Measurements from ENCODE around the gene GGT6. TPM values are rescaled to one million over a fixed set of nuclear protein-coding genes. Genes with fewer than 3 reads are reported as not detected.

The GGT6 gene
- total RNA-seq, 1 donor = not detected

GRCh38 chr17:4576729-4577322 lies 16.4 kb upstream of the GGT6 start:
- H3K4me3 ChIP-seq (ENCODE audit: low read depth, low read length) = no peak overlapping the region
- TF ChIP-seq CTCF (IDR thresholded peaks at IDR 0.05; ENCODE audit: insufficient read depth, low read length) = no peak
- no peak for DNase-seq (ENCODE audit: low read depth)

GRCh38 chr17:4576161-4576558 lies 15.8 kb upstream of the GGT6 start:
- H3K4me3 ChIP-seq (ENCODE audit: low read depth, low read length) = no peak overlapping the region

GRCh38 chr17:4574448-4575045 lies 14.2 kb upstream of the GGT6 start:
- no peak overlapping the region for H3K4me3 ChIP-seq (ENCODE audit: low read depth, low read length)
- DNase-seq (ENCODE audit: low read depth) = no peak
- no peak for TF ChIP-seq CTCF (IDR thresholded peaks at IDR 0.05; ENCODE audit: insufficient read depth, low read length)

More at GRCh38 chr17:4576161-4576558, 15.8 kb upstream of the GGT6 start:
- DNase-seq (ENCODE audit: low read depth) = no peak
- no peak for TF ChIP-seq CTCF (IDR thresholded peaks at IDR 0.05; ENCODE audit: insufficient read depth, low read length)

- DNase-seq (ENCODE audit: low read depth) = no peak
- H3K4me3 ChIP-seq (ENCODE audit: low read depth, low read length) = no peak overlapping the region
- TF ChIP-seq CTCF (IDR thresholded peaks at IDR 0.05; ENCODE audit: insufficient read depth, low read length) = no peak
Observed at GRCh38 chr17:4573669-4574068, 13.3 kb upstream of the GGT6 start.

DNA sequence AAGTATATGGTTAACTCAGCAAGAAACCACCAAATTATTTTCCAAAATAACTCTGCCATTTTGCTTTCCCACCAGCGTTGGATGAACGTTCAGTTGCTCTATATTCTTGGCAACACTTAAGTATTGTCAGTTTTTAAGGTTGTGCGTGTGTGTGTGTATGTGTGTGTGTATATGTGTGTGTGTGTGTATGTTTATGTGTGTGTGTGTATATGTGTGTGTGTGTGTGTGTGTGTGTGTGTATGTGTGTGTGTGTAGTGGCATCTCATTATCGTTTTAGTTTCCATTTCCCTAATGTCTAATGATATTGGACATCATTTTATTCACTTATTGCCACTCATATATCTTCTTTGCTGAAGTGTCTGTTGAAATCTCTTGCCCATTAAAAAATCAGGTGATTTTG lies 12.7 kb upstream of the GGT6 start:
- TF ChIP-seq CTCF (IDR thresholded peaks at IDR 0.05; ENCODE audit: insufficient read depth, low read length) = no peak
- H3K4me3 ChIP-seq (ENCODE audit: low read depth, low read length) = no peak overlapping the region
- DNase-seq (ENCODE audit: low read depth) = no peak

- DNase-seq (ENCODE audit: low read depth) = no peak
- no peak for TF ChIP-seq CTCF (IDR thresholded peaks at IDR 0.05; ENCODE audit: insufficient read depth, low read length)
- no peak overlapping the region for H3K4me3 ChIP-seq (ENCODE audit: low read depth, low read length)
Observed at GRCh38 chr17:4572131-4572530, 11.8 kb upstream of the GGT6 start.

GRCh38 chr17:4569591-4569990 lies 9.2 kb upstream of the GGT6 start:
- TF ChIP-seq CTCF (IDR thresholded peaks at IDR 0.05; ENCODE audit: insufficient read depth, low read length) = no peak
- no peak overlapping the region for H3K4me3 ChIP-seq (ENCODE audit: low read depth, low read length)
- DNase-seq (ENCODE audit: low read depth) = no peak

Data from fibroblast of the aortic adventitia (primary cell).